GM10248 (cell line): ENCODE measurements around the gene MLF2.
A peak's percentile ranks its signal among the peaks of the same experiment; 100 is the strongest.

Experiments used
- CTCF ChIA-PET: fragments of 300-600 bp; sonication (Branson Sonifier 250); formaldehyde crosslinking; extraction: SDS; loops from one replicate; lab custom pipeline; 2021; ENCODE audit warnings: antibody characterized with exemption; lab: Yijun Ruan, JAX
- POLR2A ChIA-PET: fragments of 350-650 bp; sonication (Branson Sonifier 250); formaldehyde crosslinking; extraction: SDS; loops from one replicate; lab custom pipeline; 2020; ENCODE audit warnings: antibody characterized with exemption; lab: Yijun Ruan, JAX
- DNase-seq: peaks from one replicate; pipeline ENCODE4 v3.0.0; 2012; ENCODE audit errors: extremely low spot score
- CTCF ChIP-seq: IDR thresholded peaks from 2 replicates; pipeline ENCODE4 v1.5.1; 2012; ENCODE audit warnings: mild to moderate bottlenecking, low read depth; ENCODE audit errors: extremely low read depth, missing control alignments, control extremely low read depth

MLF2 gene

DNA sequence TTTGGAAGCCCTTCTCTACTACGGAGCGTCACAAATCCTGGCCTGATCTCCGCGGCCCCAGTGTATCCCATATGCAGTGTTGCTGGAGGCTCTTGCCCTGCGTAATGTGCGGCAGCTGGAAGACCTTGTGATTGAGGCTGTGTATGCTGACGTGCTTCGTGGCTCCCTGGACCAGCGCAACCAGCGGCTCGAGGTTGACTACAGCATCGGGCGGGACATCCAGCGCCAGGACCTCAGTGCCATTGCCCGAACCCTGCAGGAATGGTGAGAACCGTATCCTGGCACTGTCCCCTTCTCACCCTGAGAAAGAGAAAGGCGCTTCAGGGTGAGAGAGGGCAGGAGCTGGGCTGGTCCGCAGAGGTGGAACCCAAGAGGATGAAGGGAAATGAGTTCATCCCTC, 23.8 kb downstream of the MLF2 start:
- ChIA-PET POLR2A (no interaction called here), CTCF (interaction anchor here (1.3 to 6.7 kb wide), 3 partner anchors 24 to 49 kb away, joined by 4 to 41 read pairs (median 4); partner anchors contain the start of gene MLF2)
- no peak for TF ChIP-seq CTCF
- DNase-seq, result no peak

GRCh38 chr12:6725350-6725749, 27.6 kb downstream of the MLF2 start:
- CTCF ChIA-PET, result interaction anchor here (1.8 to 4.8 kb wide), 4 partner anchors 28 to 147 kb away, joined by 5 to 31 read pairs (median 16); partner anchors contain the start of genes MLF2, PTMS and SPSB2
- no peak for DNase-seq
- no peak for TF ChIP-seq CTCF
- POLR2A ChIA-PET, result interaction anchor here (2.3 kb wide), 1 partner anchor 36 kb away, joined by 17 read pairs; the partner anchor contains the start of gene ZNF384

- CTCF ChIA-PET, result interaction anchor here (0.9 to 4.8 kb wide), 13 partner anchors 9 to 167 kb away, joined by 3 to 31 read pairs (median 5); partner anchors contain the start of genes MLF2 and PTMS
- TF ChIP-seq CTCF, result no peak
- DNase-seq, result peak; percentile 47
- POLR2A ChIA-PET, result interaction anchor here (0.6 to 2.3 kb wide), 10 partner anchors 28 to 254 kb away, joined by 3 to 17 read pairs (median 6); partner anchors contain the start of genes GAPDH, MLF2, TPI1 and VAMP1
Measured at GRCh38 chr12:6724409-6724797, 28.5 kb downstream of the MLF2 start.

GRCh38 chr12:6723607-6724408, 29.1 kb downstream of the MLF2 start, which contains the start of gene COPS7A:
COPS7A (plus strand) TSS chr12:6724046; CDS start chr12:6724657, 611 bp downstream.
- TF ChIP-seq CTCF, result peak; percentile 27
- DNase-seq, result peak; percentile 97
- ChIA-PET CTCF (interaction anchor here (0.8 to 4.8 kb wide), 18 partner anchors 10 to 170 kb away, joined by 3 to 31 read pairs (median 4); partner anchors contain the start of genes MLF2, PTMS and ZNF384), POLR2A (interaction anchor here (0.6 to 2.3 kb wide), 11 partner anchors 23 to 253 kb away, joined by 3 to 17 read pairs (median 5); partner anchors contain the start of genes GAPDH, MLF2, TPI1 and VAMP1)

DNA sequence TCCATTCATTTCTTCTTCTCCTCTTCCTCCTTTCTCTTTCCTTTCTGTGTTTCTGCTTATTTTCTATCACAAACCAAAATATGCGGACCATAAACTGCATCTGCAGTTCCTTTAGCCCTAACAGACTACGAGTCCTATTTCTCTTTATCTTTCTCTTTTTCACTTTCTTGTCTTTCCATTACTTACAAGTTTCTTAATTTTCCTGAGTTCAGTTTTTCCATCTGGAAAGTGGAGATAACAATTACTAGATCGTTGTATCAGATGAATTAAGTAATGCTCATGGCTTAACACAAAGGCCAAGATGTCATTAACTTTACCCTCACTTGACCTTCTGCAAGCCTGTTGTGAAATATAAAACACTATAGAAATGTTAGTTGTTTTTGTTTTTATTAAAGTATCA, 30.1 kb downstream of the MLF2 start:
- CTCF ChIA-PET, result interaction anchor here (1.0 to 4.8 kb wide), 11 partner anchors 11 to 169 kb away, joined by 3 to 31 read pairs (median 5); partner anchors contain the start of genes MLF2, PTMS and ZNF384
- POLR2A ChIA-PET, result interaction anchor here (1.1 to 1.8 kb wide), 2 partner anchors 25 to 189 kb away, joined by 3 to 7 read pairs; partner anchors contain the start of gene GAPDH

More for the DNA sequence above, 30.1 kb downstream of the MLF2 start:
- TF ChIP-seq CTCF, result no peak
- no peak for DNase-seq
